HG02981 (cell line): Measurements from ENCODE around the gene CDKN2AIP.

Source experiments
- ATAC-seq: cut with Tn5 transposase; IDR thresholded peaks from one replicate; pipeline ENCODE4 v1.9.1; 2021; ENCODE audit warnings: mild to moderate bottlenecking, moderate library complexity; ENCODE audit not compliant: unreplicated experiment

The CDKN2AIP gene

GRCh38 chr4:183444214-183445096 is at the start of gene CDKN2AIP:
CDKN2AIP (plus strand) TSS chr4:183444636; CDS start chr4:183444798, 162 bp downstream.
- ATAC-seq = peak; percentile 83

- ATAC-seq = no peak
Measured at GRCh38 chr4:183395395-183395794, 49.0 kb upstream of the CDKN2AIP start.

DNA sequence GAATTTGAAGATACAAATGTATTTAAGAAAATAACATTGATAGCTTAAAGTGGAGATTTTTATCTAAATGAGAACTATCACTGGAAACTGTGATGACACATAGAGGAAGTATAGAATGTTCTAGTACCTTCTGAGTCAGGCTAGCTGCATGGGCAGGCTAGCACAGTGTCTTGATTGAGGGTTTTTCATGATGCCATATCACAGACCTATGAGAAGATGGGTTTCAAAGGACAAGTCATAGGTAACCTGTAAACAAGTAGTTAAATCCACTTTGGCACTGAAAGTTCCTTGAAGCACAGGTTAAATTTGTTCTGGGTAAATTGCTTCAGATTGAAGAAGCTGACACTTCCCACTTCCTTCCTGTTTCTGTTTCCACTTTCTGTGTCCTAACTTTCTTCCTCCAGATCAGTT is 48.2 kb upstream of the CDKN2AIP start:
- ATAC-seq = no peak

DNA sequence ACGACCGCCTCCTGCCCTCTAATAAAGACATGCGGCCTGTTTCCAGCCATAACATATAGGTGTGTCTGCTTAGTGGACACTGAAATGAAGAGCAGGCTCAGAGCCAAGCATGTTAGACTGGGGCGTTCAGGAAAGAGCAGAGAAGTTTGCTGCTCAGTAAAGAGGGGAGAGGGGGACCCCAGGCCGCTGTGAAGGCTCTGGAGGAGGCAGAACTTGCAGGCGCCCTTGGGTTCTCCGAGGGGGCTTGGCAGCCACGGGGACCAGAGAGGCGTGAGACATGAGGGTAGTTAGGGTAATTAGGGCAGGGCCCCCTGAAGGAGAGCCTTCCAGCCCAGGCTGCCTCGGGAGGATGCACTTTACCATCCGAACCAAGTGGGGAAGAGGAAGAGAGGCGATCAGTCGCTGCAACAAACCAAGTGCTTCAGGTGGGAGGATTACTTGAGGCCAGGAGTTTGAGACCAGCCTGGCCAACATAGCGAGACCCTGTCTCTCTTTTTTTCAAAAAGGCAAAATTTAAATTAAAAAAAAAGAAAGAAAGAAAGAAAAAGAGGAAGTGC is 46.6 kb upstream of the CDKN2AIP start:
- ATAC-seq = no peak

DNA sequence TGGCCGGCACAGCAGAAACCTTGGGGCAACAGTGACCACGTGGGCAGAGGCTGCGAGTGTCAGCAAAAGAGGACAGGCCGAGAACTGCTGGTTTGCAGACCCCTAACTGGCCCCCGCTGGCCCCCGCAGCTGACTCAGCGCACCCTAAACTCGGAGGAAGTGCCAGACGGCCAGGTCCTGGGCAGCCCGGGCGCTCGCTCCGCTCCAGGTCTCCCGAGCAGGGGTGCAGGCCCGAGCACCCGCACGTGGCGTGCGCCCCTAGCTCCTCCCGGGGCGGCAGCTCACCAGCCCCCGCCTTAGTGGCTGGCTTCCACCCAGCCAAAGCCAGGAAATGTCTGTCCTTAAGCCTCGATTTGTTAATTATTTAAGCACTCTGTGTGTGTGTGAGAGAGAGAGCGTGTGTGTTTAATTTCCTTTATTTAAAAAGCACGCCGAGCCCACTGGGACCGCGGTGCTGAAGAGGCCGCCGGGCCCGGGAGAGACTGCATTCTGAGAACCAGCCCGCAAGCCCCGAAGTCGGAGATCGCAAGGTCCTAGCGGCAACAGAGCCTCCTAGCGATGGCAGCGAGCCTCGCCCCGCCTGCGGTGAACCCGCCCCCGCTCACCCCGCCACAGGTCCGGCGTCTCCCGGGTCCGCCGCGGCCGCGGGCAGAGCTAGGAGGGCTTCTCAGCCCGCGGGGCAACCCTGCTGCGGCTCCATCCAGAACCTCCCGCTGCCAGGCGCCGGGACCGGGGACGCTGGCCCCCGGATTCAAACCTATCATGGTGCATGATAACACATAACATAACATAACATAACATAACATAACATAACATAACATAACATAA is 45.9 kb upstream of the CDKN2AIP start:
- ATAC-seq = peak; percentile 92

DNA sequence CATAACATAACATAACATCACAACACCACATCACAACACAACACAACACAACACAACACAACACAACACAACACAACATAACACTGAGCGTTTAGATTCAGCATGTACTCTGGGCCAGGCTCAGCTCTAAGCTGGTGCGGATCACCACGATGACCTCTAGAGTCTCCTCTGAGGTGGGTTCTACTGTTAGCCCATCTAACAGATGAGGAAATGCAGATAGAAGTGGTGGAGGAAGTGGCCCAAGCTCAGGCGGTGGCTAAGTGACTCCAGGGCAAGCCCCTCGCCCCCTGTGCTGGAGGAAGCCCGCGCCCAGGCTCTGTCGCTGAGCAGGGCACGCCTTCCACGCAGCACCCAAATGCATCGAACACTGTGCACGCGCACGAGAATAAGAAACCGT is 45.3 kb upstream of the CDKN2AIP start:
- ATAC-seq = no peak

- no peak for ATAC-seq
Measured at GRCh38 chr4:183399616-183400015, 44.8 kb upstream of the CDKN2AIP start.

- ATAC-seq = no peak
Measured at GRCh38 chr4:183400035-183400434, 44.4 kb upstream of the CDKN2AIP start.

- no peak for ATAC-seq
Measured at GRCh38 chr4:183401473-183401872, 43.0 kb upstream of the CDKN2AIP start.

- ATAC-seq = no peak
Measured at GRCh38 chr4:183402771-183403170, 41.7 kb upstream of the CDKN2AIP start.

GRCh38 chr4:183403486-183403885 is 41.0 kb upstream of the CDKN2AIP start:
- no peak for ATAC-seq

DNA sequence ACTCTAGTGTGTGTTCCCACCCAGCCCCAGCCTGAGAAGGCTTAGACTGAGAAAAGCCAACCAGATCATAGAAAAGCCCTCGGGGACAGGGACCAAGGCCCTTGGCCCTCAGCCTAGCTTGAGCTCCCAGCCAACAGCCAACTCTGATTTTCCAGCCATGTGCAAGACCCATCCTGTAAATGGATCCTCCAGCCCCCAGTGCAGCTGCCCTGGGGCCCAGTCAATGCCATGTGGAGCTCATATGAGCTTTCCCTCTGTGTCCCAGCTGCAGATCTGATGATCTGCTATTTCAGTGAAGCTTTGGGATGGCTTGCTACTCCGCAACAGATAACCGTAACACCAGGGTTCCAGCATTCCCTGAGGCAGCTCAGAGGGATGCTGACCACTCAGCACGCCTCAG is 40.5 kb upstream of the CDKN2AIP start:
- ATAC-seq = no peak

DNA sequence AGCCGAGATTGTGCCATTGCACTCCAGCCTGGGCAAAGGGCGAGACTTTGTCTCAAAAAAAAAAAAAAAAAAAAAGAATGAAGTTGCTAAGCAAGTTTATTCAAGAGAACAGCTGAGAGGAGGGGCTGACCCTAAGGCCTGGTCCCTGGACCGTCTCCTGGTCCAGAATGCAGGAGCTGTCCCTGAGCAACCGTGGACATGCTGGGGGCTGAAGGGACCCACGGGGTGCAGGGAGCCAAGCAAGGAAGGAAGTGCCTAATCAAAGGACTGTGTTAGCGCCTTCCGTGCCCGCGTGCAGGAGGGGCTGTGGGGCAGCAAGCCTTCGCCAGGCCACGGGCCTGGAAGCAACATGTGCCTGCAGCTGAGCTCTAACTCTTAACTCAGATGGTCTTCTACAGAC is 39.1 kb upstream of the CDKN2AIP start:
- no peak for ATAC-seq

GRCh38 chr4:183407128-183407585 is 37.3 kb upstream of the CDKN2AIP start:
- peak; percentile 85 for ATAC-seq

DNA sequence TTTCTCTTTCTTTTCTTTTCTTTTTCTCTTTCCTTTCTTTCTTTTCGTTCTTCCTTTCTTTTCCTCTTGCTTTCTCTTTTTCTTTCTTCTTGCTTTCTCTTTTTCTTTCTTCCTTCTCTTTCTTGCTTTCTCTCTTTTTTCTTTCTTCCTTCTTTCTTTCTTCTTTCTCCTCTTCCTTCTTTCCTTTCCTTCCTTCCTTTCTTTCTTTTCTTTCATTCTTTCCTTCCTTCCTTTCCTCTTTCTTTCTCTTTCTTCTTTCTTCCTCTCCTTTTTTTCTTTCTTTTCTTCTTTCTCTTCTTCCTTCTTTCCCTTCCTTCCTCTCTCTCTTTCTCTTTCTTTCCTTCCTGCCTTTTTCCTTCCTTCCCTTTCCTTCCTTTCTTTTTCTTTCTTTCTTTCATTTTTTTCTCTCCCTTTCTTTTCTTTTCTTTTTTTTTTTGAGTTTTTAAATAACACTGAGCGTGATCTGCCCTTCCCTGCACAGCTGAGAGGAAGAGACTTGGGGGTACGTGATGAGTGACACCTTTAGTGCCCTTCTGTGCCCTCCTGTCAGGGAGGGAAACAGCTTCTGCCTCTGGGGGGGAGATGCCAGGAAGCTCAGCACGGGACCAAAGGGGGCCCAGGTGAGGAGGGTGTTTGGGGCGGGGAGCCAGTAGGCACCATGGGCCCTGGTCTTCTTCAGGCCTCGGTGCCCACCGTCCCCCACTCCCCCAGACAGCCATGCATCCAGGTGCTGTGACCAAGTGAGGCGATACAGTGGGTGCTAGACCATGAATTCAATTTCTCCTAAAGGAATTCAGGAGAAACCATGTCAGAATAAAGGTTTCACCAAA is 36.6 kb upstream of the CDKN2AIP start:
- no peak for ATAC-seq

DNA sequence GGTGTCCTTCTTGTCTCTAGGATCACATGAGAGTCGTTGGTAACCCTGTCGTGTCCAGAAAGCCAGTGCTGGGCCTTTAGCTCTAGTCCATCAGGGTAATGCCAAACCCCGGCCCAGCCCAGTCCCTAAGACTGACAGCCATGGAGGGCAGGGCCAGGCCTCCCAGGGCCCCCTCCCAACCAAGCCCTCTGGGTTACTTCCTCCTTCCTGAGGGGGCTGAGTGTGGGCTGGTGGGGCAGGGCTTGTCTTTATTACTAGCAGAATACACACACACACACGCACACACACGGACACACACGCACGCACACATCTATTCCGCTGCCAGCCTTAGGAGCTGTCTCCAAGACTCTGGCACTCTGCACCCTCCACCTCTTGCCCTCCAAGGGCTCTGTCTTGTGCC is 35.6 kb upstream of the CDKN2AIP start:
- no peak for ATAC-seq

- ATAC-seq = no peak
Measured at GRCh38 chr4:183409483-183409882, 35.0 kb upstream of the CDKN2AIP start.

DNA sequence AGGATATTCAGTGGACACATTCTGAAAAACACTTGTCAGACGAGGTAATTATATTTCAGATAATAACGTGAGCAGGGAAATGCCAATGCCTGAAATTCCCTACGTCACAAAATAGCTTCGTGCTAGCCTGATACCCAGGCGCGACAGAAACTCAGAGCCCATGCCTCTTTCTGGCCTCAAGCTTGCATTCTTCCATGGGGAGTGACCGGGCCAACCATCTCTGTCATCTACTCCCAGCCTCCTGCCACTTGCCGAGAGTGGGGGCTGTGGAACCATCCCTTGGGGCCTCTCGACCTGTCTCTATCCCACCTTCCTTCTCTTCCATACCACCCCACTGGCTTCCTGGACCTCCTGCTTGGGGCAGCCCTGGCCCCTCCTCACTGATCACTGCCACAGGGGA is 34.5 kb upstream of the CDKN2AIP start:
- ATAC-seq = no peak

GRCh38 chr4:183411291-183411861 is 33.1 kb upstream of the CDKN2AIP start:
- ATAC-seq = peak; percentile 69

GRCh38 chr4:183412821-183413220 is 31.6 kb upstream of the CDKN2AIP start:
- ATAC-seq = no peak
